ENCODE data around the gene FAM227A.
"Not testable (repeated sequence)": the region's sequence is repeated elsewhere in the genome, so short reads cannot be mapped to it uniquely, and the experiment has no call there.

FAM227A gene

DNA sequence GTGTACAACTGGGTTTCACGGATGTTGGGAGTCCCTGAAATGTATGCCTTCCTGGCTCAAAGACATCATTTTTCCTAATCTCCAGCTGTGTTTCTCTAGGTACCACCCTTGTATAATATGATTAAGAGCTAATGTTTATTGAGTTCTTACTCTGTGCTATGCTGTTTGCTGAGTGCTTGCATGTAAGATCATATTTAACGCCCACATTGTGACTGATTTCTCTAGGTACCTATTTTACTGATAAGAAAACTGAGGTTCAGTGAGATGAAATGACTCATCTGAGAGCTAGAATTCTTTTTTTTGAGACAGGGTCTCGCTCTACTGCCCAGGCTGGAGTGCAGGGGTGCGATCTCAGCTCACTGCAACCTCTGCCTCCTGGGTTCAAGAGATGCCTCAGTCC lies 42.6 kb downstream of the FAM227A start:
- no peak overlapping the region for H3K9ac ChIP-seq (ENCODE audit: low read depth in 1 of 2, low read length in 2 of 2)
- no peaks in the 10 kb centered on the region for H3K9me3 ChIP-seq (ENCODE audit: control insufficient read depth in 1 of 2, low read length in 2 of 2)
- H3K4me3 ChIP-seq (ENCODE audit: low read depth in 1 of 2, low read length in 2 of 2): no peak overlapping the region
- no peaks in the 10 kb centered on the region for H3K27me3 ChIP-seq (ENCODE audit: control insufficient read depth in 1 of 2, insufficient read depth in 2 of 2, low read length in 2 of 2)
- no peaks in the 10 kb centered on the region for H3K36me3 ChIP-seq (ENCODE audit: control insufficient read depth in 1 of 2, insufficient read depth in 2 of 2, low read length in 2 of 2)
- no peaks in the 10 kb centered on the region for H3K4me1 ChIP-seq (ENCODE audit: control insufficient read depth in 1 of 2, insufficient read depth in 2 of 2, low read length in 2 of 2)
- no peak overlapping the region for H3K27ac ChIP-seq (ENCODE audit: low read depth, low read length)

DNA sequence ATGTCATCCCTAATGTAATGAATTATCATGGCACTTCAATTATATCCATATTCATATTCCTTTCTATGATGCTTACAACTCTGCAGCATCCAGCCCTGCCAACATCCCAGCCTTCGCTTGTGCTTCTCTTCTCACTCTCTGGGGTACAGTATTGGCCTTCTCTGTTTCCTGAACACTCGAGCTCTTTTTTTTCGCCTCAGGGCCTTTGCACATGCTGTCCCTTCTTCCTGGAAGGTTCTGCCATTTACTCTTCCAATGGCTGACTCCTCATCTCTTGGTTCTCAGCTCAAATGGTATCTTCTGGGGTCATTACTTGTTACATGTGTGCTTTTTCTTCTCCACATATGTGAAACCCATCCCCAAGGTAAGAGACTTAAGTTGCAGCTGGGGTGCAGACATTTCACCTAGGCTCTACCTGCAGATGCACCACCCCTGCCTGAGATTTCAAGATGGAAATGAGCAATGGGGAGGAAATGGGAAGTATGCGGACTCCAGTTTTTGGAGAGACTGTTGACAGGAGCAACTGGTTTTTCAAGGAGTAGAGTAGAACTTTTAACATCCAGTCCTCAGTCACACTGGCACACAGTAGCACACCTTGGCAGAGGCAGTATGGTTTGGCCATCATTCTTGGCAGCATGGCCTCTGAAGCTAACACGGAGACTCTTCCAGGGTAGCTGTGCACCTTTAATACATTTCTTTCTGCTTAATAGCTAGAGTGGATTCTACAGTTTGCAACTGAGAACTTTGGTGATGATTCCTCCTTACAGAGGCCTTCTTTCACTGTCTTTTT lies 43.8 kb downstream of the FAM227A start:
- Histone ChIP-seq H3K4me3 (ENCODE audit: low read depth in 1 of 2, low read length in 2 of 2) (no peak overlapping the region), H3K27ac (ENCODE audit: low read depth, low read length) (no peak overlapping the region)

DNA sequence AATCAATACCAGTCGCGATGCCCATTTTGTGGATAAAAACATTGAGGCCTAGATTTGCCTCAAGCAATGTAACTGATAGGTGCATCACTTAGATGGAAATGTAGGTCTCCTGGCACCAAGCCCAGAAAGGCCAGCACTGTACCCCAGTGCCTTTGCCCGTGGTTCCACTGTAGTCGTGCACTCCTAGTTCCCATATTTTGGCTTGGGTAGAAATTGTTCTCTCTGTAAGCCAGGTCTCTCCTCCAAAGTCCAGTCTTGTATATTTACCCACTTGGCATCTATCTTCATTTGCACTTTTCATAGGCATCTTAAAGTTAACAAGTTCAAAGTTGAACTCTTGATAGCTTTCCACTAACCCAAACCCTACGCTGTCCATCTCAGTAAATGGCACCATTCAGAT lies 44.6 kb downstream of the FAM227A start:
- Histone ChIP-seq H3K9me3 (ENCODE audit: control insufficient read depth in 1 of 2, low read length in 2 of 2) (no peaks in the 10 kb centered on the region), H3K4me1 (ENCODE audit: control insufficient read depth in 1 of 2, insufficient read depth in 2 of 2, low read length in 2 of 2) (no peaks in the 10 kb centered on the region), H3K36me3 (ENCODE audit: control insufficient read depth in 1 of 2, insufficient read depth in 2 of 2, low read length in 2 of 2) (no peaks in the 10 kb centered on the region), H3K9ac (ENCODE audit: low read depth in 1 of 2, low read length in 2 of 2) (no peak overlapping the region), H3K27me3 (ENCODE audit: control insufficient read depth in 1 of 2, insufficient read depth in 2 of 2, low read length in 2 of 2) (no peaks in the 10 kb centered on the region), H3K27ac (ENCODE audit: low read depth, low read length) (no peak overlapping the region), H3K4me3 (ENCODE audit: low read depth in 1 of 2, low read length in 2 of 2) (no peak overlapping the region)

More for the DNA sequence above, 43.8 kb downstream of the FAM227A start:
- Histone ChIP-seq H3K27me3 (ENCODE audit: control insufficient read depth in 1 of 2, insufficient read depth in 2 of 2, low read length in 2 of 2) (no peaks in the 10 kb centered on the region), H3K9me3 (ENCODE audit: control insufficient read depth in 1 of 2, low read length in 2 of 2) (no peaks in the 10 kb centered on the region), H3K4me1 (ENCODE audit: control insufficient read depth in 1 of 2, insufficient read depth in 2 of 2, low read length in 2 of 2) (no peaks in the 10 kb centered on the region), H3K9ac (ENCODE audit: low read depth in 1 of 2, low read length in 2 of 2) (no peak overlapping the region), H3K36me3 (ENCODE audit: control insufficient read depth in 1 of 2, insufficient read depth in 2 of 2, low read length in 2 of 2) (no peaks in the 10 kb centered on the region)

DNA sequence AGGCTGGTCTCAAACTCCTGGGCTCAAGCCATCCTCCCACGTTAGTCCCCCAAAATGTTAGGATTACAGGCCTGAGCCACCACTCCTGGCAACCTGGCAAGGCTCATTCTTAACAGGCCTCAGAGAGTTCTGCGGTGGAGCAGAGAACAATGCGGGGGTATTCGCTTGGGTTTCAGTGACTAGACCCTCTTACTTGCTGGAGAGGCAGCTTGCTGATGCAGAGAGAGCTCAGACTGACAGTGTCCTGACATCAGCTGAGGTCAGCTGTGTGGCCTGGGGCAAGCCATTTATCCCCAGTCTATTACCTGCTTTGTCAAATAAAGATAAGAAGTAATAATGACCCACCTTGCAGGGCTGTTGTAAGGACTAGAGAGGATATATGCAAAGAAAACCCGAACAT lies 46.0 kb downstream of the FAM227A start:
- Histone ChIP-seq H3K36me3 (ENCODE audit: control insufficient read depth in 1 of 2, insufficient read depth in 2 of 2, low read length in 2 of 2) (no peaks in the 10 kb centered on the region), H3K4me1 (ENCODE audit: control insufficient read depth in 1 of 2, insufficient read depth in 2 of 2, low read length in 2 of 2) (no peaks in the 10 kb centered on the region), H3K4me3 (ENCODE audit: low read depth in 1 of 2, low read length in 2 of 2) (no peak overlapping the region), H3K9me3 (ENCODE audit: control insufficient read depth in 1 of 2, low read length in 2 of 2) (no peaks in the 10 kb centered on the region), H3K9ac (ENCODE audit: low read depth in 1 of 2, low read length in 2 of 2) (no peak overlapping the region), H3K27ac (ENCODE audit: low read depth, low read length) (no peak overlapping the region), H3K27me3 (ENCODE audit: control insufficient read depth in 1 of 2, insufficient read depth in 2 of 2, low read length in 2 of 2) (no peaks in the 10 kb centered on the region)

DNA sequence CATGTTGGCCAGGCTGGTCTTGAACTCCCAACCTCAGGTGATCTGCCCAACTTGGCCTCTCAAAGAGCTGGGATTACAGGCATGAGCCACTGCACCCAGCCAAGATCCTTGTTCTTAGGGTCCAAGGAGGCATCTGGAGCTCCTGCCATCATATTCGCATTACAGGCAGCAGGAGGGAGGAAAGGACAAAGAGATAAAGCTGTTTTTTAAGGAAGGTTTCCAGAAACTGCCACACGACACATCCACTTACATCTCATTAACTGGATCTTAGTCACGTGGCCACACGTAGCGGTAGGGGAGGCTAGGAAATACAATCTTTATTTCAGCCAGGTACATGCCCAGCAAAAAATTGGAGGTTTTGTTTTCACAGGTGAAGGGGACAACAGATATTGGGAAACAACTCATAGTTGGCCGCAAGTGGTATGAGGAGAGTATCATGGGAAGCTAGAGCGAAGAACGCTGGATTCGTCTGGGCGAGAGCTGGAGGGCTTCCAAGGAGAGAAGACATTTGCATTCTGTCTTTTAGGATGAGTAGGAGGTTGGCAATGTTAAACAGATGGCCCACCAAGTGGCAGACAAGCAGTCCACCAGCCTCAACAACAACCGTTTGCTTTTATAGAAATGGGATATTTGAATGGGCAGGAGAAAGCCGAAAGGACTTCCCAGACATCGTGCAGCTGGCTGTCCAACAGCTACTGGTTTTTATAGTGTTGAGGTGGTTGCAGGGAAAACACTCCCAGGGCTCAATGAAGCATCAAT lies 47.0 kb downstream of the FAM227A start:
- Histone ChIP-seq H3K9ac (ENCODE audit: low read depth in 1 of 2, low read length in 2 of 2) (no peak overlapping the region), H3K27me3 (ENCODE audit: control insufficient read depth in 1 of 2, insufficient read depth in 2 of 2, low read length in 2 of 2) (no peaks in the 10 kb centered on the region), H3K36me3 (ENCODE audit: control insufficient read depth in 1 of 2, insufficient read depth in 2 of 2, low read length in 2 of 2) (no peaks in the 10 kb centered on the region), H3K27ac (ENCODE audit: low read depth, low read length) (no peak overlapping the region), H3K4me1 (ENCODE audit: control insufficient read depth in 1 of 2, insufficient read depth in 2 of 2, low read length in 2 of 2) (no peaks in the 10 kb centered on the region), H3K4me3 (ENCODE audit: low read depth in 1 of 2, low read length in 2 of 2) (no peak overlapping the region), H3K9me3 (ENCODE audit: control insufficient read depth in 1 of 2, low read length in 2 of 2) (no peaks in the 10 kb centered on the region)

DNA sequence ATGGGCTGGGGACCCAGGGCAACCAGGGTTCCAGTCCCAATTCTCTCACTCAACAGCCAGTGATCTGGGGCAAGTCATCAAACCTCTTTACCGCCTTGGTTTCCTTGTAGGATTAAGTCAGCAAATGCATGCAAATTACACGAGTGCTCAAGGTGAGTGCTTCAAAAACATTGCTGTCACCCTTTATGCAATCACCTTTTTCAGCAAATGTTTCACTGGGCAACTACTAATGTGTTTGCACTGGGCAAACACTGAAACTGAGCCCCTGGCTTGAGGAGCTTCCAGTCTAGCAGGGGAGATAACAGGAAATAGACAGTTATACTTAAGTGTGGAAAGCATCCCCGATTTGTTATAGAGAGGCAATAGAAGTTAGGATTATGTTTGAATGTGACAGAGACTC lies 48.5 kb downstream of the FAM227A start:
- Histone ChIP-seq H3K9me3 (ENCODE audit: control insufficient read depth in 1 of 2, low read length in 2 of 2) (no peaks in the 10 kb centered on the region), H3K9ac (ENCODE audit: low read depth in 1 of 2, low read length in 2 of 2) (no peak overlapping the region), H3K4me1 (ENCODE audit: control insufficient read depth in 1 of 2, insufficient read depth in 2 of 2, low read length in 2 of 2) (no peaks in the 10 kb centered on the region), H3K27me3 (ENCODE audit: control insufficient read depth in 1 of 2, insufficient read depth in 2 of 2, low read length in 2 of 2) (no peaks in the 10 kb centered on the region), H3K27ac (ENCODE audit: low read depth, low read length) (no peak overlapping the region), H3K4me3 (ENCODE audit: low read depth in 1 of 2, low read length in 2 of 2) (no peak overlapping the region), H3K36me3 (ENCODE audit: control insufficient read depth in 1 of 2, insufficient read depth in 2 of 2, low read length in 2 of 2) (no peaks in the 10 kb centered on the region)

DNA sequence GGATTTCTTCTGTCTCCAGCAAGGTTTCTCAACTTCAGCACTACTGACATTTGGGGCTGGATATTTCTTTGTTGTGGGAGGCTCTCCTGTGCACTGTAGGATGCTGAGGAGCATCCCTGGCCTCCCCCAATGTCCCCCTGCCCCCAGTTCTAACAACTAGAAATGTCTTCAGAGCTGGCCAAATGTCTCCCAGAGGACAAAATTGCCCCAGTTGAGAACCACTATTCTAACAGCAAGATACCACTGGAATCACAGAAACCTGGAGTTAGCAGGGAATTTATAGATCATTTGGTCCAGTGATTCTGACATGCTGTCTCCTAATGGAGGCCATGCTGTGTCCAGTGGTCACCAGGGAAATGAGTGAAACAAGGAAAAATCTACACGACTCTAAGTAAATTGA lies 54.0 kb downstream of the FAM227A start:
- Histone ChIP-seq H3K9ac (ENCODE audit: low read depth in 1 of 2, low read length in 2 of 2) (no peak overlapping the region), H3K9me3 (ENCODE audit: control insufficient read depth in 1 of 2, low read length in 2 of 2) (no peaks in the 10 kb centered on the region), H3K36me3 (ENCODE audit: control insufficient read depth in 1 of 2, insufficient read depth in 2 of 2, low read length in 2 of 2) (no peaks in the 10 kb centered on the region), H3K4me1 (ENCODE audit: control insufficient read depth in 1 of 2, insufficient read depth in 2 of 2, low read length in 2 of 2) (no peaks in the 10 kb centered on the region), H3K27me3 (ENCODE audit: control insufficient read depth in 1 of 2, insufficient read depth in 2 of 2, low read length in 2 of 2) (no peaks in the 10 kb centered on the region), H3K4me3 (ENCODE audit: low read depth in 1 of 2, low read length in 2 of 2) (no peak overlapping the region), H3K27ac (ENCODE audit: low read depth, low read length) (no peak overlapping the region)

DNA sequence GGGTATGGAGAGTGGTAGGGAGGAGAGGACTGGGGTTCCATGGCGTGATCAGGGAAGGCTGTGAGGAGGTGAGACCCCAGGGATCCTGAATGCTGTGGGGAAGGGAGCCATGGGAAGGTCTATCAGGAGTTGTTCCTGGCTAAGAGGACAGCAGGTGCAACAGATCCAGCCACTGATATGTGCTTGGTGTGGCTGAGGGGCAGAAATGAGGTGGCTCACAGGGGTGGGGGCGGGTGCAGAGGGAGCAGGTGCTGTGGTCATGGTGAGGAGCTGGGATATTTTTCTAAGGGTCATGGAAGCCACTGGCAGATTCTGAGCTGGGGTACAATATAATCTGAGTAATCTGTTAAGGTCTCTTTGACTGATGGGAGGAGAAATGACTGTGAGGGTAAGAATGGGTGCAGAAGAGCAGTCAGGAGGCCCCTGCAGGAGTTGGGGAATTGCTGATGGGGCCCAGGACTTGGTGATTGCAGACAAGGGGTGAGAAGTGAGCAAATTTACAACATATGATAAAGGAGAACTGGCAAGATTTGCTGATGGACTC lies 54.9 kb downstream of the FAM227A start:
- Histone ChIP-seq H3K27ac (ENCODE audit: low read depth, low read length) (no peak overlapping the region), H3K36me3 (ENCODE audit: control insufficient read depth in 1 of 2, insufficient read depth in 2 of 2, low read length in 2 of 2) (no peaks in the 10 kb centered on the region), H3K4me1 (ENCODE audit: control insufficient read depth in 1 of 2, insufficient read depth in 2 of 2, low read length in 2 of 2) (no peaks in the 10 kb centered on the region), H3K27me3 (ENCODE audit: control insufficient read depth in 1 of 2, insufficient read depth in 2 of 2, low read length in 2 of 2) (no peaks in the 10 kb centered on the region), H3K9me3 (ENCODE audit: control insufficient read depth in 1 of 2, low read length in 2 of 2) (no peaks in the 10 kb centered on the region), H3K9ac (ENCODE audit: low read depth in 1 of 2, low read length in 2 of 2) (no peak overlapping the region), H3K4me3 (ENCODE audit: low read depth in 1 of 2, low read length in 2 of 2) (no peak overlapping the region)

DNA sequence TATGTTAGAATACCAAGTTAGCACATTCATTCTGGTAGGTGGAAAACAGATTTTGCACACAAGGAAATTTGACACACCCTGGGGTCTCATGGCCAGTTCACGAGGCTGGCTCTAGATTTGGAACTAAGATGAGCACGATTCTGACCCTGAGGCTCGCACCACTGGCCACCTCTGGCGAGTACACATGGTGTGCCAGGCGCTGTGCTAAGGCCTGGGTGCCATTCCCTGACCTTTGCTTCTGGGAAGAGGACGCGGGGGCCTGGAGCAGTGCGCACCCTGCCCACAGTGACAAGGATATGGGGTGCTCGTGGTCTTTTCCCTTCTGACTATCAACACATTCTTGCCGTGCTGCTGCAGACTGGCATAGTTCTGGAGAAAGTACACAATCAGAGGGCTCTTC lies 56.7 kb downstream of the FAM227A start:
- Histone ChIP-seq H3K36me3 (ENCODE audit: control insufficient read depth in 1 of 2, insufficient read depth in 2 of 2, low read length in 2 of 2) (no peaks in the 10 kb centered on the region), H3K9me3 (ENCODE audit: control insufficient read depth in 1 of 2, low read length in 2 of 2) (no peaks in the 10 kb centered on the region), H3K9ac (ENCODE audit: low read depth in 1 of 2, low read length in 2 of 2) (no peak overlapping the region), H3K4me1 (ENCODE audit: control insufficient read depth in 1 of 2, insufficient read depth in 2 of 2, low read length in 2 of 2) (no peaks in the 10 kb centered on the region), H3K27me3 (ENCODE audit: control insufficient read depth in 1 of 2, insufficient read depth in 2 of 2, low read length in 2 of 2) (no peaks in the 10 kb centered on the region), H3K27ac (ENCODE audit: low read depth, low read length) (no peak overlapping the region), H3K4me3 (ENCODE audit: low read depth in 1 of 2, low read length in 2 of 2) (no peak overlapping the region)

DNA sequence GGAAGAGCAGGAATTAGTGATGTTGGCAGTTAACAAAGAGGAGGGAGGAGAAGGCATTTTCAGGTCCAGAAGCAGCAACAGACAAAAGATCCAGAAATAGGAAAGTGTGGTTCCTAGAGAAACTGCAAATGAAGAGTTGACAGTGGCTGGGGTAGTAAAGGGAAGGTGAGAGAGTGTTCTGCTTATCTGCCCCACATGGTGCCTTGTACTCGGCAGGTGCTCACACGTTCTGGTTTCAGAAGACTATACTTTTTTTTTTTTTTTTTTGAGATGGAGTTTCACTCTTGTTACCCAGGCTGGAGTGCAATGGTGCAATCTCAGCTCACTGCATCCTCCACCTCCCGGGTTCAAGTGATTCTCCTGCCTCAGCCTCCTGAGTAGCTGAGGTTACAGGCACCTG lies 73.3 kb downstream of the FAM227A start:
- H3K27ac ChIP-seq (ENCODE audit: low read depth, low read length); H3K9me3 ChIP-seq (ENCODE audit: control insufficient read depth in 1 of 2, low read length in 2 of 2); H3K4me1 ChIP-seq (ENCODE audit: control insufficient read depth in 1 of 2, insufficient read depth in 2 of 2, low read length in 2 of 2); H3K4me3 ChIP-seq (ENCODE audit: low read depth in 1 of 2, low read length in 2 of 2); H3K27me3 ChIP-seq (ENCODE audit: control insufficient read depth in 1 of 2, insufficient read depth in 2 of 2, low read length in 2 of 2); H3K9ac ChIP-seq (ENCODE audit: low read depth in 1 of 2, low read length in 2 of 2); H3K36me3 ChIP-seq (ENCODE audit: control insufficient read depth in 1 of 2, insufficient read depth in 2 of 2, low read length in 2 of 2): not testable (repeated sequence)
